Left ventricle myocardium inferior (tissue), 1 donor: ENCODE results near the gene RANBP17. TPM values are rescaled to one million over a fixed set of nuclear protein-coding genes. Genes with fewer than 3 reads are reported as not detected.
"Not testable (repeated sequence)": the region's sequence is repeated elsewhere in the genome, so short reads cannot be mapped to it uniquely, and the experiment has no call there.

ENCODE experiments used
- DNase-seq: peaks from one replicate; pipeline ENCODE4 v3.0.0-alpha.2; 2020
- H3K27ac ChIP-seq: fragments of 200-600 bp; replicated peaks from 2 replicates; pipeline ENCODE4 v1.8.0; 2021
- H3K27me3 ChIP-seq: fragments of 200-600 bp; 2 replicates; pipeline ENCODE4 v1.8.0; 2021; ENCODE audit warnings: low read depth
- H3K36me3 ChIP-seq: fragments of 200-600 bp; 2 replicates; pipeline ENCODE4 v1.8.0; 2021
- H3K4me1 ChIP-seq: fragments of 200-600 bp; 2 replicates; pipeline ENCODE4 v1.8.0; 2021
- H3K4me3 ChIP-seq: fragments of 200-600 bp; 2 replicates; pipeline ENCODE4 v1.8.0; 2021; ENCODE audit warnings: mild to moderate bottlenecking, moderate library complexity
- H3K9me3 ChIP-seq: fragments of 200-600 bp; replicated peaks from 2 replicates; pipeline ENCODE4 v1.8.0; 2021
- intact Hi-C: fragments of 100-400 bp; cut with micrococcal nuclease; formaldehyde crosslinking; loops from one replicate; pipeline ENCODE4 v1.11.0; 2022
- total RNA-seq: library from RNA; stranded (reverse); fragmentation: NEBNext Ultra II Directional; extraction: Animal tissue kit (Norgen Biotek cat#: 25700); gene quantifications from one replicate; pipeline ENCODE4 v1.2.1, GENCODE V29; 2021
- TF ChIP-seq, protein P1 (sequence below): fragments of 200-600 bp; IDR thresholded peaks from 2 replicates; pipeline ENCODE4 v1.8.0; 2021; ENCODE audit warnings: antibody characterized with exemption, mild to moderate bottlenecking, borderline replicate concordance
- donor health status: DM: no; HTN: yes; CAD: no; lungs with severe emphysema.

The RANBP17 gene
- total RNA-seq, 1 donor from 2014 or later: 6.5 TPM

DNA sequence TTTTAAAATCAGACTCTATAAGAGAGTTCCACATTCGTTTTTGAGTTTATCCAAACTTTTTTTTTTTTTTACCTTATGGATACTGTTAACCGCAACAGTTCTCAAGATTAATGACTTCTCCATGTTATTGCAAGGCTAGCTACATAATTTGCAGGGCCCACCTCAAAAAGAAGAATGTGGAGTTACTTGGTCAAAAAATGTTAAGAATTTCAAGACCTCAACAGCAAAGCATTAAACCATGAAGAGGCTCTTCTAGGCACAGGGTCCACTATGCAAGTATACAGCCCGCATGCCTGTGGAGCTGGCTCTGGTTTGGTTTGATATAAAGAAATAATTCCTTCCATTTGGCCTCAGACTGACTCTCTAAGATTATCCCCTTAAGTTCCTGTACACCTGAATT is 313.9 kb downstream of the RANBP17 start:
- Histone ChIP-seq H3K27me3 (no peaks in the 10 kb centered on the region), H3K4me3 (no peak overlapping the region), H3K9me3 (peaks cover 4% of the 10 kb centered on the region), H3K27ac (no peak overlapping the region), H3K4me1 (no peaks in the 10 kb centered on the region), H3K36me3 (no peaks in the 10 kb centered on the region)
- TF ChIP-seq, protein P1, sequence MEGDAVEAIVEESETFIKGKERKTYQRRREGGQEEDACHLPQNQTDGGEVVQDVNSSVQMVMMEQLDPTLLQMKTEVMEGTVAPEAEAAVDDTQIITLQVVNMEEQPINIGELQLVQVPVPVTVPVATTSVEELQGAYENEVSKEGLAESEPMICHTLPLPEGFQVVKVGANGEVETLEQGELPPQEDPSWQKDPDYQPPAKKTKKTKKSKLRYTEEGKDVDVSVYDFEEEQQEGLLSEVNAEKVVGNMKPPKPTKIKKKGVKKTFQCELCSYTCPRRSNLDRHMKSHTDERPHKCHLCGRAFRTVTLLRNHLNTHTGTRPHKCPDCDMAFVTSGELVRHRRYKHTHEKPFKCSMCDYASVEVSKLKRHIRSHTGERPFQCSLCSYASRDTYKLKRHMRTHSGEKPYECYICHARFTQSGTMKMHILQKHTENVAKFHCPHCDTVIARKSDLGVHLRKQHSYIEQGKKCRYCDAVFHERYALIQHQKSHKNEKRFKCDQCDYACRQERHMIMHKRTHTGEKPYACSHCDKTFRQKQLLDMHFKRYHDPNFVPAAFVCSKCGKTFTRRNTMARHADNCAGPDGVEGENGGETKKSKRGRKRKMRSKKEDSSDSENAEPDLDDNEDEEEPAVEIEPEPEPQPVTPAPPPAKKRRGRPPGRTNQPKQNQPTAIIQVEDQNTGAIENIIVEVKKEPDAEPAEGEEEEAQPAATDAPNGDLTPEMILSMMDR: no peak
- no peak for DNase-seq
- intact Hi-C loops: no loop called here

GRCh38 chr5:171178190-171178589 is 316.4 kb downstream of the RANBP17 start:
- H3K4me1 ChIP-seq, H3K4me3 ChIP-seq, intact Hi-C loops, H3K9me3 ChIP-seq, H3K27ac ChIP-seq, H3K27me3 ChIP-seq, H3K36me3 ChIP-seq, DNase-seq: not testable (repeated sequence)

- TF ChIP-seq, protein P1: no peak
Observed at GRCh38 chr5:171188016-171188415, 326.2 kb downstream of the RANBP17 start.

DNA sequence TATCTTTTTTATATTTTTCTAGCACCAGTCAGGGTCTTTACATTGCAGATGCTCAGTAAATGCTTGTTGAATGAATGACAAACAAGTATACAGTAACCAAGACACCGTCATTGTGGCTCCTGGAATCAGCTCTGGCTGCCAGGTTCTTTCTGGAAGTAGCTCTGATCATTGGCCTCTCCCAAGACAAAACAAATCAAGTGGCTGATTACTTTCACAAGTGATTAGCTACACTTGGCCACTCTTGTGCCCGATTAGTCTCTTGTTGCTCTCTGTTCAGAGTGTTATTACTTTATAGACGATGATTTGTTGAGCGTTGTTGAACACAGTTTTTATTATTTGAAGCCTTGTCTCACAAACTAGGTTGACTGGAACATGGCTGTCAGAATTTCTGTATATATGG is 327.6 kb downstream of the RANBP17 start:
- TF ChIP-seq, protein P1: no peak
- H3K4me3 ChIP-seq: no peak overlapping the region
- no peaks in the 10 kb centered on the region for H3K4me1 ChIP-seq
- no peaks in the 10 kb centered on the region for H3K9me3 ChIP-seq
- no peak for DNase-seq
- H3K27me3 ChIP-seq: no peaks in the 10 kb centered on the region
- intact Hi-C loops: no loop called here
- H3K27ac ChIP-seq: no peak overlapping the region
- H3K36me3 ChIP-seq: no peaks in the 10 kb centered on the region

More at GRCh38 chr5:171188016-171188415, 326.2 kb downstream of the RANBP17 start:
- no peaks in the 10 kb centered on the region for H3K27me3 ChIP-seq
- no peaks in the 10 kb centered on the region for H3K36me3 ChIP-seq
- H3K27ac ChIP-seq: no peak overlapping the region
- intact Hi-C loops: no loop called here
- no peaks in the 10 kb centered on the region for H3K4me1 ChIP-seq
- no peak overlapping the region for H3K4me3 ChIP-seq
- H3K9me3 ChIP-seq: no peaks in the 10 kb centered on the region
- no peak for DNase-seq

DNA sequence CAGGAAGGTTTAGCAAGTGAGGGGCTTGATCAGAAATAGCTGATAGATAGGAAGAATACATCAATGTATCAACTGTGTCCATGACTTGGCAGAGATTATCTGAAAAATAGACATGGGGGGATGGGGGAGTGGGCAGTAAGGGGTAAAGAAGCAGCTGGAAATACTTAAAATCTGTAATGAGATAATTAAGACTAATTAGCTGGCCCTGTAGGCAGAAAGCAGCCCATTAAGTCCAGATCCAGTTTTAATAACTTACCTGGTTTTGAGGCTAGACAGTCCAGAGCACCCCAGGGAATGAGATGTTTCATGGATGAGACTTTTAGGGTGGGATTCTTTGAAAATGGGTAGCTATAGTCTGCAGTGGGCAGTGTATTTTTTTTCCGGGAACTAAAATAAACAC is 330.3 kb downstream of the RANBP17 start:
- intact Hi-C loops: no loop called here
- no peak overlapping the region for H3K4me3 ChIP-seq
- H3K9me3 ChIP-seq: no peaks in the 10 kb centered on the region
- no peaks in the 10 kb centered on the region for H3K4me1 ChIP-seq
- TF ChIP-seq, protein P1: no peak
- DNase-seq: no peak
- H3K36me3 ChIP-seq: no peaks in the 10 kb centered on the region
- no peak overlapping the region for H3K27ac ChIP-seq
- H3K27me3 ChIP-seq: no peaks in the 10 kb centered on the region

GRCh38 chr5:171201310-171201709 is 339.5 kb downstream of the RANBP17 start:
- Histone ChIP-seq H3K27ac (no peak overlapping the region), H3K4me1 (no peaks in the 10 kb centered on the region), H3K36me3 (no peaks in the 10 kb centered on the region), H3K9me3 (no peaks in the 10 kb centered on the region), H3K4me3 (no peak overlapping the region), H3K27me3 (no peaks in the 10 kb centered on the region)
- intact Hi-C loops: no loop called here
- DNase-seq: no peak
- TF ChIP-seq, protein P1: no peak
